ENCODE results near the gene CDH18. TPM values are rescaled to one million over a fixed set of nuclear protein-coding genes. Genes with fewer than 3 reads are reported as not detected.

Gene CDH18
- total RNA-seq, 4 donors from 2014 or later = not detected

DNA sequence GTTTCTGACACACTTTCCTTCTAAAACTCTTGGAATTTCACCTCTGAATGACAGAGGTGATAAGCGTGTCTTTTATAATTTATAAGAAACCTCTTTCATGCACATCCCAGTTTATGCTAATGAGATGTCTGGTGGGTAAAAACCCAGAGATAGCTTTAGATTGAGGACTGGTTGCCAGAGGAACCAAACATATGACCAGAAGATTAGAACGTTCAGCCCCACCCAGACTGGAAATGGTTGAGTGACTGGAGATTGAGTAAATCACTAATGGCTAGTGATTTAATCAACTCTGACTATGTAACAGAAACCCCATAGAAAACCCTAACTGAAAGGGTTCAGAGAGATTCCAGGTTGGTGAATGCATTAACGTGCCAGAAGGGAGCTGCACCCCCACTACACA is 69.2 kb downstream of the CDH18 start:
- H3K9me3 ChIP-seq = peaks cover 0 to 4% (median 0%) of the 10 kb centered on the region in 4 donors
- no peaks in the 10 kb centered on the region for H3K27me3 ChIP-seq
- H3K36me3 ChIP-seq = no peaks in the 10 kb centered on the region
- TF ChIP-seq POLR2A (IDR thresholded peaks at IDR 0.05) = no peak
- TF ChIP-seq, protein P1, sequence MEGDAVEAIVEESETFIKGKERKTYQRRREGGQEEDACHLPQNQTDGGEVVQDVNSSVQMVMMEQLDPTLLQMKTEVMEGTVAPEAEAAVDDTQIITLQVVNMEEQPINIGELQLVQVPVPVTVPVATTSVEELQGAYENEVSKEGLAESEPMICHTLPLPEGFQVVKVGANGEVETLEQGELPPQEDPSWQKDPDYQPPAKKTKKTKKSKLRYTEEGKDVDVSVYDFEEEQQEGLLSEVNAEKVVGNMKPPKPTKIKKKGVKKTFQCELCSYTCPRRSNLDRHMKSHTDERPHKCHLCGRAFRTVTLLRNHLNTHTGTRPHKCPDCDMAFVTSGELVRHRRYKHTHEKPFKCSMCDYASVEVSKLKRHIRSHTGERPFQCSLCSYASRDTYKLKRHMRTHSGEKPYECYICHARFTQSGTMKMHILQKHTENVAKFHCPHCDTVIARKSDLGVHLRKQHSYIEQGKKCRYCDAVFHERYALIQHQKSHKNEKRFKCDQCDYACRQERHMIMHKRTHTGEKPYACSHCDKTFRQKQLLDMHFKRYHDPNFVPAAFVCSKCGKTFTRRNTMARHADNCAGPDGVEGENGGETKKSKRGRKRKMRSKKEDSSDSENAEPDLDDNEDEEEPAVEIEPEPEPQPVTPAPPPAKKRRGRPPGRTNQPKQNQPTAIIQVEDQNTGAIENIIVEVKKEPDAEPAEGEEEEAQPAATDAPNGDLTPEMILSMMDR (IDR thresholded peaks at IDR 0.05) = no peak
- no peak overlapping the region for H3K27ac ChIP-seq
- H3K4me3 ChIP-seq = no peak overlapping the region
- no peaks in the 10 kb centered on the region for H3K4me1 ChIP-seq
- DNase-seq = no peak

DNA sequence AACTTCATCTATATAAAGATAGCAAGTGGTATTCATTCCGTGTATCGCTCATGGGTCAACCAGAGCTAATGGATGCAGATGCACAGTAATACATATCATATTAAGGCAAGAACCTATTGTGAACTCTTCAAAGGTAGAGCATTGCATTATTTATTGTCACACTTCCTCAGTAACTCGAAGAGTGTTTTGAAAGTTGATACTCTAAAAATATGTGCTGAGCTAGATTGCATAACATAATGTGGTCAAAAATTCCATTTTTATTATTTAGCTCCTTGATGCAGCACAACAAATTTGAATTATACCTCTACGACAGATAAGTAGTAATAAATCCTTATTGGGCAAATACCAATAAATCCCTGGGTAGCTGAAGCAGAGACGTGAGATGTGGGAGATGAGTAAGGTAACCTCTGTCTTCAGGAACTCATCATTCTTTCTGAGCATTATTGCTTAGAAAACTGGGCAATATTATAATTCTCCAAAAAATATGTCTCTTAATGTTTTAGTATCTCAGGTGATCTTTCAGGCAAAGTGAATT is 70.3 kb downstream of the CDH18 start:
- Histone ChIP-seq H3K27ac (no peak overlapping the region), H3K27me3 (no peaks in the 10 kb centered on the region), H3K36me3 (no peaks in the 10 kb centered on the region), H3K9me3 (peaks cover 0 to 4% (median 0%) of the 10 kb centered on the region in 4 donors), H3K4me3 (no peak overlapping the region), H3K4me1 (no peaks in the 10 kb centered on the region)
- TF ChIP-seq, protein P1 (IDR thresholded peaks at IDR 0.05) = no peak
- no peak for TF ChIP-seq POLR2A (IDR thresholded peaks at IDR 0.05)
- DNase-seq = no peak

DNA sequence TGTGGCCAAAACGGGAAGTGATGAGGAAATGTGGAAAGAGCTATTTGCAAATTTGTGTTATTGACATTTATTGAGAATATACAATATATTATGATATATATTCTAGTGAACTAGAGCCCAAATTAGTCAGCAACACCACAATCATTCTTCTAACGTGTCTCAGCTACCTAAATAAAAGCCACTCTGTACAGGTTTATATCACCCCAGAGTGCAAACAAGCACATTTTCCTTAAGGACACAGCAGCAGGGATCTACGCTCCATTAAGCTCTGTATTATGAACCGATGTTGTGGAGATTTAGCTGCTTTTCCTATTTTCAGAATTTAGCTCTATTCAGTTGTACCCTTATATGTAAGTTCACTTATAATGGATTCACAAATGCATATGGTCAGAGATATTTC is 77.9 kb downstream of the CDH18 start:
- no peaks in the 10 kb centered on the region for H3K36me3 ChIP-seq
- H3K27me3 ChIP-seq = no peaks in the 10 kb centered on the region
- no peak for DNase-seq
- no peaks in the 10 kb centered on the region for H3K9me3 ChIP-seq
- H3K4me3 ChIP-seq = no peak overlapping the region
- H3K4me1 ChIP-seq = no peaks in the 10 kb centered on the region
- H3K27ac ChIP-seq = no peak overlapping the region
- TF ChIP-seq, protein P1 (IDR thresholded peaks at IDR 0.05) = no peak
- TF ChIP-seq POLR2A (IDR thresholded peaks at IDR 0.05) = no peak

DNA sequence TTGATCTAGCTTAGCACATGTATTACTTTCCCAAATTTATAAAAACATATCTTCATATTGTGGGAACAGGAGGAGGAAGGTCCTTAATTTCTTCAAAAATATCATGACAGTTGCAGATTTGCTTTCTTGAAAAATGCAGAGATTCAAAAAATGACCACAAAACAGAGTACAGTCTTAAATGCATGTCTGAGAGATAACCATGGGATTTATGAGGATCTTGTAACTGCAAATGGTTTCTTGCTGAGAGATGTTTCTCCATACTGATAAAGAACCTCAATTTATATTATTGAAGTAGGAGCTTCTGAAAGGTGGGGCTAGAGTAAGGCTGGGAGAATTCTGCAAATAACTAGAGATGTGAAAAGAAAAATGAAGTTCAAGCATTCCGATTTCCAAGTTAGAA is 83.2 kb downstream of the CDH18 start:
- Histone ChIP-seq H3K36me3 (no peaks in the 10 kb centered on the region), H3K27me3 (no peaks in the 10 kb centered on the region), H3K4me3 (no peak overlapping the region), H3K9me3 (no peaks in the 10 kb centered on the region), H3K4me1 (no peaks in the 10 kb centered on the region), H3K27ac (no peak overlapping the region)
- no peak for DNase-seq
- no peak for TF ChIP-seq POLR2A (IDR thresholded peaks at IDR 0.05)
- TF ChIP-seq, protein P1 (IDR thresholded peaks at IDR 0.05) = no peak

DNA sequence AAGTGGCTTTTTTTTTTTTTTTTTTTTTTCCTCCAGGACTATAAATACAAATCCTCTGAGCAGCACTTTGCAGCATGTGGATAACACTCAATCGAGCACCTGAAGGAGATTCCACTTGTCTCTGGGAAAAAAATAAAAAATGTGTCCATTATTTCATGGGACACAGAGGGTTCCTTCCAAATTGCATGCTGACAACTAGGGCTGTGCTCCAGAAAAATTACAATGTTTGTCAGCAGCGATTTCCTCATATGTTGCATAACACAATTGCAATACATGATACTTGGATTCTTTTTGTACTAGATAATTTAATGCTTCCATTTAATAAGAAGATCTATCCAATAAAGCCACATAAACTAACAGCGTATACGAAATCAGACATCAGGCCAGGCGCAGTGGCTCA is 84.4 kb downstream of the CDH18 start:
- Histone ChIP-seq H3K4me3 (no peak overlapping the region), H3K9me3 (no peaks in the 10 kb centered on the region), H3K36me3 (no peaks in the 10 kb centered on the region), H3K27ac (no peak overlapping the region), H3K27me3 (no peaks in the 10 kb centered on the region), H3K4me1 (no peaks in the 10 kb centered on the region)
- no peak for DNase-seq
- TF ChIP-seq, protein P1 (IDR thresholded peaks at IDR 0.05) = no peak
- no peak for TF ChIP-seq POLR2A (IDR thresholded peaks at IDR 0.05)
